Breast epithelium (tissue), 3 donors: ENCODE data around the gene KLHL6.

ENCODE experiments used
- POLR2A ChIP-seq: fragments of 450-650 bp; IDR thresholded peaks from one replicate; pipeline ENCODE4 v1.6.1; 2016; ENCODE audit warnings: antibody characterized with exemption, mild to moderate bottlenecking, moderate library complexity
- TF ChIP-seq, protein P1 (sequence below), 3 donors: fragments of 450-650 bp; IDR thresholded peaks; one replicate each; pipeline ENCODE4 v1.5.1; 2016 to 2017; ENCODE audit warnings: antibody characterized with exemption in 3 of 3, mild to moderate bottlenecking in 3 of 3, moderate library complexity in 3 of 3

GRCh38 chr3:183583331-183584245, 28.1 kb upstream of the KLHL6 start:
- TF ChIP-seq, protein P1, sequence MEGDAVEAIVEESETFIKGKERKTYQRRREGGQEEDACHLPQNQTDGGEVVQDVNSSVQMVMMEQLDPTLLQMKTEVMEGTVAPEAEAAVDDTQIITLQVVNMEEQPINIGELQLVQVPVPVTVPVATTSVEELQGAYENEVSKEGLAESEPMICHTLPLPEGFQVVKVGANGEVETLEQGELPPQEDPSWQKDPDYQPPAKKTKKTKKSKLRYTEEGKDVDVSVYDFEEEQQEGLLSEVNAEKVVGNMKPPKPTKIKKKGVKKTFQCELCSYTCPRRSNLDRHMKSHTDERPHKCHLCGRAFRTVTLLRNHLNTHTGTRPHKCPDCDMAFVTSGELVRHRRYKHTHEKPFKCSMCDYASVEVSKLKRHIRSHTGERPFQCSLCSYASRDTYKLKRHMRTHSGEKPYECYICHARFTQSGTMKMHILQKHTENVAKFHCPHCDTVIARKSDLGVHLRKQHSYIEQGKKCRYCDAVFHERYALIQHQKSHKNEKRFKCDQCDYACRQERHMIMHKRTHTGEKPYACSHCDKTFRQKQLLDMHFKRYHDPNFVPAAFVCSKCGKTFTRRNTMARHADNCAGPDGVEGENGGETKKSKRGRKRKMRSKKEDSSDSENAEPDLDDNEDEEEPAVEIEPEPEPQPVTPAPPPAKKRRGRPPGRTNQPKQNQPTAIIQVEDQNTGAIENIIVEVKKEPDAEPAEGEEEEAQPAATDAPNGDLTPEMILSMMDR (IDR thresholded peaks at IDR 0.05): no peak
- no peak for TF ChIP-seq POLR2A
